Neural progenitor cell (in vitro differentiated cells): ENCODE data around the gene DVL3.

Experiments
- CTCF ChIP-seq: fragments of 200-600 bp; sonication (generic); IDR thresholded peaks from 2 replicates; pipeline ENCODE4 v1.5.1; 2017; ENCODE audit warnings: antibody characterized with exemption, mild to moderate bottlenecking
- EZH2 ChIP-seq: fragments of 200-600 bp; sonication (generic); IDR thresholded peaks from 2 replicates; pipeline ENCODE4 v1.6.1; 2017; ENCODE audit warnings: antibody characterized with exemption, mild to moderate bottlenecking, moderate library complexity

GRCh38 chr3:184173374-184173722 is 18.2 kb downstream of the DVL3 start:
- TF ChIP-seq CTCF (no peak), EZH2 (no peak)
